NB4 (cell line): ENCODE measurements around the gene UCHL5.

Experiments used
- CTCF ChIP-seq: IDR thresholded peaks from one replicate; pipeline ENCODE4 v1.5.1; 2012; ENCODE audit warnings: low read depth, low read length
- POLR2A ChIP-seq: IDR thresholded peaks from 2 replicates; pipeline ENCODE4 v1.6.1; 2011; ENCODE audit warnings: mild to moderate bottlenecking; ENCODE audit not compliant: insufficient read length; ENCODE audit errors: extremely low read depth
- TF ChIP-seq, protein P1 (sequence below): IDR thresholded peaks from 2 replicates; pipeline ENCODE4 v1.6.1; 2011; ENCODE audit warnings: low read depth, low read length

GRCh38 chr1:192976576-192976975, 82.6 kb downstream of the UCHL5 start:
- TF ChIP-seq CTCF (no peak), POLR2A (no peak)
- TF ChIP-seq, protein P1, sequence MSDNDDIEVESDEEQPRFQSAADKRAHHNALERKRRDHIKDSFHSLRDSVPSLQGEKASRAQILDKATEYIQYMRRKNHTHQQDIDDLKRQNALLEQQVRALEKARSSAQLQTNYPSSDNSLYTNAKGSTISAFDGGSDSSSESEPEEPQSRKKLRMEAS: no peak
